Measurements from ENCODE around the gene COL27A1. TPM values are rescaled to one million over a fixed set of nuclear protein-coding genes. Genes with fewer than 3 reads are reported as not detected.

The COL27A1 gene
- total RNA-seq, 1 donor from 2014 or later: 61.4 TPM

GRCh38 chr9:114158482-114159130, 3.3 kb downstream of the COL27A1 start:
- Mint-ChIP-seq H3K9me3 (ENCODE audit: unreplicated experiment) (no peaks in the 10 kb centered on the region), H3K27me3 (ENCODE audit: unreplicated experiment) (peaks cover 21% of the 10 kb centered on the region), H3K36me3 (ENCODE audit: low read depth, unreplicated experiment) (peaks cover 12% of the 10 kb centered on the region), H3K4me3 (ENCODE audit: unreplicated experiment) (peak overlapping the region; percentile 7), H3K27ac (ENCODE audit: unreplicated experiment) (no peak overlapping the region), H3K4me1 (ENCODE audit: unreplicated experiment) (peaks cover 25% of the 10 kb centered on the region)
- no peak for DNase-seq (ENCODE audit: low spot score)
- no peak for TF ChIP-seq CTCF (IDR thresholded peaks at IDR 0.05; ENCODE audit: unreplicated experiment)

- H3K4me1 Mint-ChIP-seq (ENCODE audit: unreplicated experiment): peaks cover 20% of the 10 kb centered on the region
These were observed 4.4 kb downstream of the COL27A1 start for GRCh38 chr9:114159691-114160090.

GRCh38 chr9:114161513-114161912, 6.2 kb downstream of the COL27A1 start:
- H3K36me3 Mint-ChIP-seq (ENCODE audit: low read depth, unreplicated experiment): peaks cover 13% of the 10 kb centered on the region
- no peak for TF ChIP-seq CTCF (IDR thresholded peaks at IDR 0.05; ENCODE audit: unreplicated experiment)

More at GRCh38 chr9:114159691-114160090, 4.4 kb downstream of the COL27A1 start:
- H3K27me3 Mint-ChIP-seq (ENCODE audit: unreplicated experiment): peaks cover 15% of the 10 kb centered on the region
- no peak overlapping the region for H3K27ac Mint-ChIP-seq (ENCODE audit: unreplicated experiment)
- no peak for TF ChIP-seq CTCF (IDR thresholded peaks at IDR 0.05; ENCODE audit: unreplicated experiment)
- DNase-seq (ENCODE audit: low spot score): no peak
- no peak overlapping the region for H3K4me3 Mint-ChIP-seq (ENCODE audit: unreplicated experiment)
- peaks cover 15% of the 10 kb centered on the region for H3K36me3 Mint-ChIP-seq (ENCODE audit: low read depth, unreplicated experiment)
- H3K9me3 Mint-ChIP-seq (ENCODE audit: unreplicated experiment): no peaks in the 10 kb centered on the region

GRCh38 chr9:114163517-114163951, 8.2 kb downstream of the COL27A1 start:
- H3K27me3 Mint-ChIP-seq (ENCODE audit: unreplicated experiment): peaks cover 2% of the 10 kb centered on the region
- no peak for TF ChIP-seq CTCF (IDR thresholded peaks at IDR 0.05; ENCODE audit: unreplicated experiment)
- H3K36me3 Mint-ChIP-seq (ENCODE audit: low read depth, unreplicated experiment): peaks cover 9% of the 10 kb centered on the region
- no peak overlapping the region for H3K4me3 Mint-ChIP-seq (ENCODE audit: unreplicated experiment)
- no peaks in the 10 kb centered on the region for H3K9me3 Mint-ChIP-seq (ENCODE audit: unreplicated experiment)
- DNase-seq (ENCODE audit: low spot score): no peak
- H3K27ac Mint-ChIP-seq (ENCODE audit: unreplicated experiment): no peak overlapping the region
- peaks cover 5% of the 10 kb centered on the region for H3K4me1 Mint-ChIP-seq (ENCODE audit: unreplicated experiment)

More at GRCh38 chr9:114161513-114161912, 6.2 kb downstream of the COL27A1 start:
- Mint-ChIP-seq H3K9me3 (ENCODE audit: unreplicated experiment) (no peaks in the 10 kb centered on the region), H3K27me3 (ENCODE audit: unreplicated experiment) (peaks cover 7% of the 10 kb centered on the region), H3K4me1 (ENCODE audit: unreplicated experiment) (peaks cover 15% of the 10 kb centered on the region), H3K27ac (ENCODE audit: unreplicated experiment) (no peak overlapping the region), H3K4me3 (ENCODE audit: unreplicated experiment) (no peak overlapping the region)
- DNase-seq (ENCODE audit: low spot score): no peak

- Mint-ChIP-seq H3K9me3 (ENCODE audit: unreplicated experiment) (no peaks in the 10 kb centered on the region), H3K27ac (ENCODE audit: unreplicated experiment) (no peak overlapping the region), H3K4me3 (ENCODE audit: unreplicated experiment) (no peak overlapping the region)
These were observed 9.0 kb downstream of the COL27A1 start for GRCh38 chr9:114164191-114164794.

More at GRCh38 chr9:114164191-114164794, 9.0 kb downstream of the COL27A1 start:
- no peak for DNase-seq (ENCODE audit: low spot score)
- Mint-ChIP-seq H3K27me3 (ENCODE audit: unreplicated experiment) (no peaks in the 10 kb centered on the region), H3K36me3 (ENCODE audit: low read depth, unreplicated experiment) (peaks cover 15% of the 10 kb centered on the region), H3K4me1 (ENCODE audit: unreplicated experiment) (no peaks in the 10 kb centered on the region)
- no peak for TF ChIP-seq CTCF (IDR thresholded peaks at IDR 0.05; ENCODE audit: unreplicated experiment)

Data from endothelial cell (in vitro differentiated cells).